CD4-positive, alpha-beta T cell treated with Interferon alpha-2 for 1 hour (primary cell): ENCODE measurements around the gene FBXL20.
"Not testable (repeated sequence)": the region's sequence is repeated elsewhere in the genome, so short reads cannot be mapped to it uniquely, and the experiment has no call there.

ENCODE experiments used
- DNase-seq, 2 donors: peaks; one replicate each; pipeline ENCODE4 v3.0.0-alpha.2; 2020 to 2022

The FBXL20 gene

GRCh38 chr17:39401412-39402243, at the start of gene FBXL20:
FBXL20 (minus strand) TSS chr17:39401626; CDS start chr17:39401402, 224 bp downstream.
- DNase-seq, result peak; percentile 93 to 96

- peak; percentile 96 to 97 for DNase-seq
Observed at GRCh38 chr17:39450847-39451581, 49.6 kb upstream of the FBXL20 start, which contains the start of gene MED1. MED1 (minus strand) TSS chr17:39451263; CDS start chr17:39451062, 201 bp downstream.

GRCh38 chr17:39450051-39450450, 48.6 kb upstream of the FBXL20 start:
- DNase-seq, result no peak

GRCh38 chr17:39447561-39447960, 46.1 kb upstream of the FBXL20 start:
- no peak for DNase-seq

GRCh38 chr17:39443326-39443725, 41.9 kb upstream of the FBXL20 start:
- DNase-seq, result no peak

GRCh38 chr17:39439868-39440267, 38.4 kb upstream of the FBXL20 start:
- DNase-seq, result not testable (repeated sequence)

- DNase-seq, result no peak
Observed at GRCh38 chr17:39429600-39429999, 28.2 kb upstream of the FBXL20 start.

- DNase-seq, result no peak
Observed at GRCh38 chr17:39416141-39416540, 14.7 kb upstream of the FBXL20 start.

- DNase-seq, result no peak
Observed at GRCh38 chr17:39410279-39410678, 8.9 kb upstream of the FBXL20 start.

GRCh38 chr17:39408360-39408759, 6.9 kb upstream of the FBXL20 start:
- DNase-seq, result no peak

GRCh38 chr17:39406951-39407350, 5.5 kb upstream of the FBXL20 start:
- no peak for DNase-seq

GRCh38 chr17:39405436-39405835, 4.0 kb upstream of the FBXL20 start:
- no peak for DNase-seq

- no peak for DNase-seq
Observed at GRCh38 chr17:39404542-39405378, 3.3 kb upstream of the FBXL20 start.

GRCh38 chr17:39402890-39403605, 1.6 kb upstream of the FBXL20 start:
- DNase-seq, result no peak

- DNase-seq, result peak; percentile 88 to 89
Observed at GRCh38 chr17:39402244-39402889, 941 bp upstream of the FBXL20 start.

- DNase-seq, result no peak
Observed at GRCh38 chr17:39400547-39401411, 647 bp downstream of the FBXL20 start.

GRCh38 chr17:39399791-39400190, 1.6 kb downstream of the FBXL20 start:
- no peak for DNase-seq

- DNase-seq, result no peak
Observed at GRCh38 chr17:39393736-39394135, 7.7 kb downstream of the FBXL20 start.

GRCh38 chr17:39391448-39391847, 10.0 kb downstream of the FBXL20 start:
- DNase-seq, result no peak

GRCh38 chr17:39385040-39385439, 16.4 kb downstream of the FBXL20 start:
- no peak for DNase-seq

GRCh38 chr17:39380144-39380543, 21.3 kb downstream of the FBXL20 start:
- DNase-seq, result no peak
